Right forelimb (tissue), 1 donor: ENCODE results near the gene ABHD2.
A peak's percentile ranks its signal among the peaks of the same experiment; 100 is the strongest.
"Not testable (repeated sequence)": the region's sequence is repeated elsewhere in the genome, so short reads cannot be mapped to it uniquely, and the experiment has no call there.

ENCODE experiments used
- DNase-seq: peaks from one replicate; pipeline ENCODE4 v3.0.0-alpha.2; 2018

The ABHD2 gene

DNA sequence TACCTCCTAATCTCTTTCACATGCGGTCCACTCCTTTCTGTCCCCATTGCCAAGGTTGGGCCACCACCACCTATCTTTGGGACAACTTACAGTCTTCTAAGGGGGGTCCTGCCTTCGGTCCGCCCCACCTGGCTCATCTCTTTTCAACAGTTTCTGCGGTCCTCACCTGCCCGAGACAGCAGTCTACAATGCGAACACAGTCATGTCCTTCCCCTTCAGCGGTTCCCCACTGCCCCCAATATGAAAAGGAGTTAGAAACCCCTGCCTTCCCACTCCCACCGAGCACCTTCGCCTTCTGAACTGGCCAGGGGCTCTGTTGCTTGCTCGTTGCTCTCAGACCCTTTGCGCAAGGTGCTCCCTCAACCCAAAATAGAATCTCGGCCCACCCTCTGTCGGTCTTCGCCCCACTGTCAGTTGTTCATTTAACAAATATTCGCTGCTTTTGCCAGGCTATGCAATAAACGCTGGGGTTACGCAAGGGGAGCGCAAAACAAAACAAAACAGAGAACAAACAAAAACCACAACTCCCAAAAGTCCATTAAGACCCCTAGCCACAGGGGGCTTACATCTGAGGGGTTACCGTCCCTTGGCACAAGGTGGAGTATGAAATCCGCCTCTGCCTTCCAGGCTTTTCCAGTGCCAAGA is 154.9 kb downstream of the ABHD2 start:
- DNase-seq, result no peak

DNA sequence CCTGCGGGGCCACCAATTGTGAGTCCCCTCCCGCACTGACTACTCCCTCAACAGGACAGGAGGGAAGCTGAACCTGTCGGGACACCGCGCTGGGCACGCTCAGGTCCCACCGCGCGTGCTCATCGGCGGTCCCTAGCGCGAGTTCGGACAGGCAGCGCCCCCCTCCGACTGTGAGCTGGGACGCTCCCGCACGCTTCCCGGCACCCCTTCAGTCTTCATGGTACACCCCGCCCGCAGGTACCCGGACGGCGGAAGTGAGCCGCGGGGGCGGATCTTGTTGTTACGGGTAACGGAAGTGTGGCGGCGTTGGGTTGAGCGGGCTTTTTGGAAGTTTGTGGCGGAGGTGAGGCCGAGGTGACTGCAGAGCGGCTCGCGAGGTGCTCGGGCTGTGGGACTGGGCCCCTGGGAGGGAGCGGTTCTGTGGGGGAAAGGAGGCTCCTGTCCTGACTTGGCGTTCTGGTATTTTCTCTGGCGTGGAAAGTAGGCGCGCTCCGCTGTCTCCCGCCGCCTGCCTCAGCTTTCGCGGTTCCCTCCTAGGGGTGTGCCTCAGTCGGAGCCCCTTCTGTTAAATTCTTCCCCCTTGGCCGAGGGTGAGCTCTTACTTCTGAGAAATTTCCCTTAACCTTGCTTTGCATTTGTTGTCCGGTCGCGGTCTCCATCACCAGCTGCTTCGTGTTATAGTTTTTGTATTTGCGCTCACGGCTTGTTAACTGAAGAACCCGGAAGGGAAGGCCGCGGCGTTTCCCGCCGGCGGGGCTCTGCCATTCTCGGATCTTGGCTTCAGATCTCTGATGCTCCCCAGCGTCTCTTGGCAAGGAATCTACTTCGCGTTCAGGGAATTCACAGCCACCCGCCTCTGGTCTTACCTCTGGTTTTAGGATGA is 155.7 kb downstream of the ABHD2 start, which contains the start of gene FANCI:
Gene FANCI (plus strand): TSS at position 289 of the 883 bp plus-strand sequence. CDS start 3,669 bp downstream, outside the sequence.
- peak; percentile 97 for DNase-seq

DNA sequence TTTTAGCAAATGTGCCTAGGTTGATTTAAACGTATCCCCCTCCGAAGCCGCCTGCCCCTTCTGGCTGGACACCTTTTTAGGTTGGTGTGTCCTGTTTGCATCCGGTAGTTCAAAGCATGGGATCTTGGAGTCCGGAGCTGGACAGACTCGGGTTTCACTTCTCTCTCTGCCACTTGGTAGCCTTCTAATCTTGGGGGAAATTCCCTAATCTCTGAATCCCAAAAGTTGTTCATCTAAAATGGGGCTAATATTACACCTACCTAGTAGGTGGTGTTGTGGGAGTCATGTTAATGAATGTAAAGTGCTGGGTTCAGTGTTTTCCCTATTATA is 156.3 kb downstream of the ABHD2 start:
- DNase-seq, result no peak

DNA sequence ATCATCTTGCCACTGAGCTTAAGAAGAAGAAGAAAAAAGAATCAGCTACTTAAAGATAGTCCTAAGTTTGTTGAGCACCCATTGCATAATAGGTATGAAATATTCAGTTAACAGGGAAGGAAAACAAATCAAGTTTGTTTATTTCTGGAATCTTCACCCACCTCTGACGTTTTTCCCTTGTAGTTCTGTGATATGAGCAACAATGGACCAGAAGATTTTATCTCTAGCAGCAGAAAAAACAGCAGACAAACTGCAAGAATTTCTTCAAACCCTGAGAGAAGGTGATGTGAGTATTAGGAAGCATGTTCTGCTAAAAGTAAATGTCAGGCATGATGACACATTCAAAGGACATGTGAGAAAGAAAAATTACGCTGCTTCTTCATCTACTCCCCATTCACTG is 159.2 kb downstream of the ABHD2 start:
- DNase-seq, result no peak

DNA sequence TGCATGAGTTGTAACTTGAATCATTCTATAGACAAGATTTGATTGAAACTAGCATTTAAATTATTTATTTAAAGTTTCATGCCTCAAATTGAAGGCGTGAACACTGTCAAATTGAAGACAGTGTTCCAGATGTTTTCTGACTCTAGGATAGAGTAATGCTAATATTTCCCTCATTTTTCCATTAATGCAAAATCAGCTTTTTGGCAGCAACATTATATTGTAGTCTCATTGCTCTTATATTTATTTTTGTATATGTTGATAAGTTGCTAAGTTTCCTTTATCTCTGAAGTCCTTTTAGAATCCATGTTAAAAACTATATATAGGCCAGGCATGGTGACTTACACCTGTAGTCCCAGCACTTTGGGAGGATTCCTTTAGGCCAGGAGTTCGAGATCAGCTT is 160.3 kb downstream of the ABHD2 start:
- no peak for DNase-seq

DNA sequence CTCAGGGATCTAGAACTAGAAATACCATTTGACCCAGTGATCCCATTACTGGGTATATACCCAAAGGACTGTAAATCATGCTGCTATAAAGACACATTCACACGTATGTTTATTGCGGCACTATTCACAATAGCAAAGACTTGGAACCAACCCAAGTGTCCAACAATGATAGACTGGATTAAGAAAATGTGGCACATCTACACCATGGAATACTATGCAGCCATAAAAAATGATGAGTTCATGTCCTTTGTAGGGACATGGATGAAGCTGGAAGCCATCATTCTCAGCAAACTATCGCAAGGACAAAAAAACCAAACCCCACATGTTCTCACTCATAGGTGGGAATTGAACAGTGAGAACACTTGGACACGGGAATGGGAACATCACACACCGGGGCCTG is 161.9 kb downstream of the ABHD2 start:
- DNase-seq, result not testable (repeated sequence)
